Thymus (tissue), 11 donors: Measurements from ENCODE around the gene ATRNL1. TPM values are rescaled to one million over a fixed set of nuclear protein-coding genes. Genes with fewer than 3 reads are reported as not detected.

ENCODE experiments used
- DNase-seq, 9 donors: peaks; one replicate each; pipeline ENCODE4 v3.0.0-alpha.2; 2013; ENCODE audit warnings: low spot score in 9 of 9, low read depth in 6 of 9, missing footprints in 1 of 9
- H3K27ac ChIP-seq, 2 donors: one replicate each; pipeline ENCODE4 v1.5.1; 2013; ENCODE audit warnings: control low read depth in 1 of 2, low read depth in 1 of 2, low read length in 1 of 2, mild to moderate bottlenecking in 1 of 2, moderate library complexity in 1 of 2
- H3K27me3 ChIP-seq, 2 donors: one replicate each; pipeline ENCODE4 v1.5.1; 2013; ENCODE audit warnings: low read length in 1 of 2; ENCODE audit not compliant: control insufficient read depth in 2 of 2, insufficient read depth in 1 of 2
- H3K36me3 ChIP-seq, 2 donors: one replicate each; pipeline ENCODE4 v1.5.1; 2013; ENCODE audit warnings: low read length in 1 of 2, mild to moderate bottlenecking in 1 of 2, moderate library complexity in 1 of 2; ENCODE audit not compliant: control insufficient read depth in 2 of 2, insufficient read depth in 2 of 2
- H3K4me1 ChIP-seq, 2 donors: one replicate each; pipeline ENCODE4 v1.5.1; 2013; ENCODE audit warnings: low read length in 2 of 2; ENCODE audit not compliant: control insufficient read depth in 2 of 2, insufficient read depth in 2 of 2
- H3K4me3 ChIP-seq, 2 donors: one replicate each; pipeline ENCODE4 v1.5.1; 2013; ENCODE audit warnings: low read length in 2 of 2, control low read depth in 1 of 2, mild to moderate bottlenecking in 1 of 2
- H3K9me3 ChIP-seq, 2 donors: one replicate each; pipeline ENCODE4 v1.5.1; 2013; ENCODE audit warnings: low read length in 1 of 2, mild to moderate bottlenecking in 1 of 2; ENCODE audit not compliant: control insufficient read depth in 2 of 2, insufficient read depth in 1 of 2
- WGBS: extraction: QIAGEN DNeasy Blood & Tissue Kit; methylation state at CpG from one replicate; pipeline ENCODE4 v1.1.7; 2013; 5-methylcytosine and 5-hydroxymethylcytosine counted together
- polyA plus RNA-seq: library from polyadenylated mRNA; stranded (reverse); fragments of 200-250 nt; gene quantifications from one replicate; pipeline ENCODE4 v1.2.3, GENCODE V29; 2013
- total RNA-seq: library from RNA; stranded (reverse); fragments of 120-200 nt; gene quantifications from one replicate; pipeline ENCODE4 v1.2.4, GENCODE V29; 2013
- donor health status: healthy.

Gene ATRNL1
- total and polyA plus RNA-seq, 2 donors, result 0.84 to 3.4 TPM

GRCh38 chr10:115790220-115790619 lies 697.1 kb downstream of the ATRNL1 start:
- H3K4me3 ChIP-seq, result no peak overlapping the region
- WGBS, result 91% methylated on average over 3 of the region's 3 CpGs
- H3K9me3 ChIP-seq, result no peaks in the 10 kb centered on the region
- H3K27me3 ChIP-seq, result no peaks in the 10 kb centered on the region
- no peak overlapping the region for H3K27ac ChIP-seq
- H3K36me3 ChIP-seq, result no peaks in the 10 kb centered on the region
- DNase-seq, result no peak
- H3K4me1 ChIP-seq, result no peaks in the 10 kb centered on the region

GRCh38 chr10:115795964-115796363 lies 702.8 kb downstream of the ATRNL1 start:
- Histone ChIP-seq H3K4me1 (no peaks in the 10 kb centered on the region), H3K4me3 (no peak overlapping the region), H3K27me3 (no peaks in the 10 kb centered on the region), H3K9me3 (no peaks in the 10 kb centered on the region), H3K36me3 (no peaks in the 10 kb centered on the region), H3K27ac (no peak overlapping the region)
- no peak for DNase-seq
- WGBS, result 91% methylated on average over 4 of the region's 4 CpGs

- Histone ChIP-seq H3K4me1 (no peaks in the 10 kb centered on the region), H3K27me3 (no peaks in the 10 kb centered on the region), H3K36me3 (no peaks in the 10 kb centered on the region), H3K27ac (no peak overlapping the region), H3K9me3 (no peaks in the 10 kb centered on the region), H3K4me3 (no peak overlapping the region)
- no peak for DNase-seq
These were observed 708.3 kb downstream of the ATRNL1 start for GRCh38 chr10:115801457-115801856.

GRCh38 chr10:115801992-115802391 lies 708.8 kb downstream of the ATRNL1 start:
- DNase-seq, result no peak
- H3K27me3 ChIP-seq, result no peaks in the 10 kb centered on the region
- H3K9me3 ChIP-seq, result no peaks in the 10 kb centered on the region
- H3K4me3 ChIP-seq, result no peak overlapping the region
- 63% methylated on average over 2 of the region's 2 CpGs for WGBS
- H3K36me3 ChIP-seq, result no peaks in the 10 kb centered on the region
- H3K4me1 ChIP-seq, result no peaks in the 10 kb centered on the region
- no peak overlapping the region for H3K27ac ChIP-seq

- Histone ChIP-seq H3K9me3 (no peaks in the 10 kb centered on the region), H3K4me3 (no peak overlapping the region), H3K36me3 (no peaks in the 10 kb centered on the region), H3K27me3 (no peaks in the 10 kb centered on the region), H3K27ac (no peak overlapping the region), H3K4me1 (no peaks in the 10 kb centered on the region)
- DNase-seq, result no peak
These were observed 709.7 kb downstream of the ATRNL1 start for GRCh38 chr10:115802911-115803310.

GRCh38 chr10:115814542-115814941 lies 721.4 kb downstream of the ATRNL1 start:
- H3K36me3 ChIP-seq, result no peaks in the 10 kb centered on the region
- no peak for DNase-seq
- no peak overlapping the region for H3K27ac ChIP-seq
- no peak overlapping the region for H3K4me3 ChIP-seq
- 46% methylated on average over 2 of the region's 2 CpGs for WGBS
- no peaks in the 10 kb centered on the region for H3K4me1 ChIP-seq
- no peaks in the 10 kb centered on the region for H3K9me3 ChIP-seq
- H3K27me3 ChIP-seq, result no peaks in the 10 kb centered on the region

- H3K4me1 ChIP-seq, result no peaks in the 10 kb centered on the region
- no peaks in the 10 kb centered on the region for H3K9me3 ChIP-seq
- H3K27me3 ChIP-seq, result no peaks in the 10 kb centered on the region
- WGBS, result 64% methylated on average over 2 of the region's 2 CpGs
- DNase-seq, result no peak
- no peaks in the 10 kb centered on the region for H3K36me3 ChIP-seq
- H3K4me3 ChIP-seq, result no peak overlapping the region
- H3K27ac ChIP-seq, result no peak overlapping the region
These were observed 724.8 kb downstream of the ATRNL1 start for GRCh38 chr10:115818012-115818411.

GRCh38 chr10:115826396-115826795 lies 733.2 kb downstream of the ATRNL1 start:
- WGBS, result 95% methylated on average over 9 of the region's 9 CpGs
- H3K4me3 ChIP-seq, result no peak overlapping the region
- no peaks in the 10 kb centered on the region for H3K27me3 ChIP-seq
- H3K27ac ChIP-seq, result no peak overlapping the region
- H3K9me3 ChIP-seq, result no peaks in the 10 kb centered on the region
- no peaks in the 10 kb centered on the region for H3K36me3 ChIP-seq
- no peak for DNase-seq
- no peaks in the 10 kb centered on the region for H3K4me1 ChIP-seq

- DNase-seq, result no peak
- Histone ChIP-seq H3K9me3 (no peaks in the 10 kb centered on the region), H3K36me3 (no peaks in the 10 kb centered on the region), H3K27me3 (no peaks in the 10 kb centered on the region), H3K4me1 (no peaks in the 10 kb centered on the region), H3K4me3 (no peak overlapping the region), H3K27ac (no peak overlapping the region)
- WGBS, result 91% methylated on average over 6 of the region's 6 CpGs
These were observed 734.3 kb downstream of the ATRNL1 start for GRCh38 chr10:115827231-115828009.
